NT2/D1 (cell line): ENCODE data around the gene AGBL4.

Experiments used
- DNase-seq: peaks from one replicate; pipeline ENCODE4 v3.0.0-alpha.2; 2011; ENCODE audit warnings: low read depth, low spot score
- H3K27me3 ChIP-seq: 2 replicates; pipeline ENCODE4 v1.6.0; 2011; ENCODE audit warnings: mild to moderate bottlenecking; ENCODE audit not compliant: insufficient read length, insufficient read depth
- H3K36me3 ChIP-seq: 2 replicates; pipeline ENCODE4 v1.6.1; 2011; ENCODE audit warnings: mild to moderate bottlenecking, low read length, mixed read lengths; ENCODE audit not compliant: insufficient read depth, insufficient read length
- H3K4me1 ChIP-seq: 2 replicates; pipeline ENCODE4 v1.5.1; 2011; ENCODE audit not compliant: insufficient read depth, insufficient read length
- H3K4me3 ChIP-seq: 2 replicates; pipeline ENCODE4 v1.5.1; 2011; ENCODE audit warnings: low read depth; ENCODE audit not compliant: insufficient read length
- H3K9ac ChIP-seq: 2 replicates; pipeline ENCODE4 v1.6.0; 2011; ENCODE audit warnings: low read depth; ENCODE audit not compliant: insufficient read length
- H3K9me3 ChIP-seq: 2 replicates; pipeline ENCODE4 v1.5.1; 2011; ENCODE audit warnings: mild to moderate bottlenecking, low read length; ENCODE audit not compliant: insufficient read depth
- SUZ12 ChIP-seq: IDR thresholded peaks from 2 replicates; pipeline ENCODE4 v1.6.1; 2011; ENCODE audit not compliant: insufficient read length, insufficient read depth; ENCODE audit errors: extremely low read depth
- YY1 ChIP-seq: IDR thresholded peaks from 2 replicates; pipeline ENCODE4 v1.6.1; 2011; ENCODE audit not compliant: insufficient read length, insufficient read depth
- ZNF274 ChIP-seq: IDR thresholded peaks from 2 replicates; pipeline ENCODE4 v1.6.1; 2011; ENCODE audit warnings: mild to moderate bottlenecking, low read depth, low read length

Gene AGBL4

GRCh38 chr1:48640836-48641492 lies 1382.8 kb downstream of the AGBL4 start:
- Histone ChIP-seq H3K27me3 (no peaks in the 10 kb centered on the region), H3K36me3 (no peaks in the 10 kb centered on the region), H3K9me3 (no peaks in the 10 kb centered on the region), H3K4me3 (no peak overlapping the region), H3K4me1 (peaks cover 2% of the 10 kb centered on the region), H3K9ac (no peak overlapping the region)
- DNase-seq = no peak
- TF ChIP-seq SUZ12 = no peak
- TF ChIP-seq YY1 = no peak
- TF ChIP-seq ZNF274 = no peak

DNA sequence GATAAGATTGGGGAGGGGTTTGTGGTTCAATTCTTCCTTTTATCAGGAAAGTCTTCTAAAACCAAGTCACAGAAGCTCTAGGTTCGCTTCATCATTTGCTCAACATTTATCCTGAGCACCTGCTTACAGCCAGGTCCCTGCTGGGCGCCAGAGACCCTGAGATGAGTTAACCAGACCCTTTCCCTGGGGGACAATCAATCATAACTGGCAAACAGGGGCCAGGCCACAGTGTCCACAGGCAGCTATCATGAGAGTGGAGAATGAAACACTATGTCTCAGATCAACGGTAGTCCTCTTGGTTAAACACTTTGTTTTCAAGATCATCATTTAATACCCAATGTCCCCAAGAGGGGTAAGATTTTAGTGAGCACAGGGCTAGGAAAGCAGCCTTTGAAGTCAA lies 1393.9 kb downstream of the AGBL4 start:
- no peak for DNase-seq
- TF ChIP-seq ZNF274 = no peak
- no peak for TF ChIP-seq YY1
- no peak for TF ChIP-seq SUZ12
- Histone ChIP-seq H3K36me3 (no peaks in the 10 kb centered on the region), H3K27me3 (peaks cover 6% of the 10 kb centered on the region), H3K4me3 (no peak overlapping the region), H3K9me3 (no peaks in the 10 kb centered on the region), H3K9ac (no peak overlapping the region), H3K4me1 (no peaks in the 10 kb centered on the region)

GRCh38 chr1:48627486-48627885 lies 1396.3 kb downstream of the AGBL4 start:
- no peaks in the 10 kb centered on the region for H3K4me1 ChIP-seq
- no peaks in the 10 kb centered on the region for H3K9me3 ChIP-seq
- no peaks in the 10 kb centered on the region for H3K36me3 ChIP-seq
- peaks cover 6% of the 10 kb centered on the region for H3K27me3 ChIP-seq
- no peak overlapping the region for H3K9ac ChIP-seq
- TF ChIP-seq ZNF274 (no peak), SUZ12 (no peak)
- H3K4me3 ChIP-seq = no peak overlapping the region
- no peak for DNase-seq

- no peaks in the 10 kb centered on the region for H3K27me3 ChIP-seq
- H3K9ac ChIP-seq = no peak overlapping the region
- DNase-seq = peak; percentile 60
- no peaks in the 10 kb centered on the region for H3K36me3 ChIP-seq
- no peaks in the 10 kb centered on the region for H3K9me3 ChIP-seq
- no peak overlapping the region for H3K4me3 ChIP-seq
- TF ChIP-seq ZNF274 = no peak
- TF ChIP-seq YY1 = no peak
- TF ChIP-seq SUZ12 = no peak
- H3K4me1 ChIP-seq = no peaks in the 10 kb centered on the region
Measured at GRCh38 chr1:48619539-48619938, 1404.2 kb downstream of the AGBL4 start.

DNA sequence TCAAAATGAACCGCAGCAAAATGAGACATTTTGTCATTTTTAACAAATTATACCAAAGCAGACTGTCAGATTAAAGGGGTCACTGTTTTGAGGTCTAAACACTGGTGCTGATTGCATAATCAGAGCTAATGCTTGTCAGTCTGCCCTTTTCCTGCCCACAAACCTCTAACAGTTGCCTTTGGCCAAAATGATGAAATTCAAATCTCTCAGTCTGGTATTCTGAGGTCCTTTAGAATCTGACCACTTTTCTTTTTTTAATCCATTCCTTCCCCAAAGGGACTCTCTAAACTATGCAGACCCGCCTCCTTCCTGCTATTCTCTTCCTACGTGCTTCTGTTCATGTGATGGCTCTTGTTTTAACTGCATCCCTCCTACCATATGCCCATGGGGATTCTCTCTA lies 1406.5 kb downstream of the AGBL4 start:
- no peak for DNase-seq
- H3K27me3 ChIP-seq = no peaks in the 10 kb centered on the region
- H3K9me3 ChIP-seq = no peaks in the 10 kb centered on the region
- no peak overlapping the region for H3K9ac ChIP-seq
- H3K4me3 ChIP-seq = no peak overlapping the region
- no peaks in the 10 kb centered on the region for H3K36me3 ChIP-seq
- TF ChIP-seq SUZ12 = no peak
- TF ChIP-seq YY1 = no peak
- TF ChIP-seq ZNF274 = no peak
- no peaks in the 10 kb centered on the region for H3K4me1 ChIP-seq

DNA sequence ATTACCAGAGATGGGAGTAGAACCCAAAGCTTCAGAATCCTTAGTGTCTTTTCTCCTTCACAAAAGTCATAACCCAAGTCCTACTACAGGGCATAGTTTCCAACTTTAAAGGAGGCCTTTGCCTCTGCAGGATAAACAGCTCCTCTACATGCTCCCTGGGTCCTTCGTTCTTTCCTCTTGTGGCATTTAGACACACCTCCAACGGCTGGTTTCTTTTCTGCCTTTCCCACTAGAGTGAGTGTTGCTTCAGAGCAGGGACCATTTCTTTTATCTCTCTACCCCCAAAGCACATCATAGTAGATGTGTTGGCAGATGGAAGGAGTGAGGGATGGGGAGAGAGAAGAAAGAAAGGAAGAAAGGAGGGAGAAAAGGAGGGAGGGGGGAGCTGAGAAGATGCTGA lies 1407.0 kb downstream of the AGBL4 start:
- no peaks in the 10 kb centered on the region for H3K9me3 ChIP-seq
- no peak overlapping the region for H3K4me3 ChIP-seq
- no peaks in the 10 kb centered on the region for H3K36me3 ChIP-seq
- no peak for DNase-seq
- H3K4me1 ChIP-seq = peaks cover 2% of the 10 kb centered on the region
- H3K27me3 ChIP-seq = no peaks in the 10 kb centered on the region
- TF ChIP-seq YY1 (no peak), ZNF274 (no peak), SUZ12 (no peak)
- no peak overlapping the region for H3K9ac ChIP-seq

GRCh38 chr1:48611841-48612240 lies 1411.9 kb downstream of the AGBL4 start:
- Histone ChIP-seq H3K9ac (no peak overlapping the region), H3K9me3 (no peaks in the 10 kb centered on the region)

More at GRCh38 chr1:48611841-48612240, 1411.9 kb downstream of the AGBL4 start:
- no peaks in the 10 kb centered on the region for H3K27me3 ChIP-seq
- no peak for DNase-seq
- TF ChIP-seq SUZ12 (no peak), ZNF274 (no peak), YY1 (no peak)
- H3K4me1 ChIP-seq = peaks cover 6% of the 10 kb centered on the region
- no peak overlapping the region for H3K4me3 ChIP-seq
- no peaks in the 10 kb centered on the region for H3K36me3 ChIP-seq
